Esophagus (tissue), 2 donors: Measurements from ENCODE around the gene COL1A1. TPM values are rescaled to one million over a fixed set of nuclear protein-coding genes. Genes with fewer than 3 reads are reported as not detected.

Experiments
- H3K27ac ChIP-seq, 2 donors: one replicate each; pipeline ENCODE4 v1.5.1; 2013; ENCODE audit warnings: low read depth in 2 of 2, mild to moderate bottlenecking in 2 of 2, inconsistent platforms in 1 of 2, low read length in 1 of 2, moderate library complexity in 1 of 2
- H3K27me3 ChIP-seq, 2 donors: one replicate each; pipeline ENCODE4 v1.6.1; 2013; ENCODE audit warnings: low read length in 2 of 2, control low read depth in 1 of 2, mild to moderate bottlenecking in 1 of 2; ENCODE audit not compliant: insufficient read depth in 2 of 2, control insufficient read depth in 1 of 2
- H3K36me3 ChIP-seq, 2 donors: one replicate each; pipeline ENCODE4 v1.6.1; 2013; ENCODE audit warnings: low read length in 1 of 2; ENCODE audit not compliant: control insufficient read depth in 2 of 2, insufficient read depth in 2 of 2
- H3K4me1 ChIP-seq, 2 donors: one replicate each; pipeline ENCODE4 v1.6.1; 2013; ENCODE audit warnings: low read length in 1 of 2; ENCODE audit not compliant: control insufficient read depth in 2 of 2, insufficient read depth in 2 of 2
- H3K4me3 ChIP-seq, 2 donors: one replicate each; pipeline ENCODE4 v1.5.1; 2013; ENCODE audit warnings: low read length in 2 of 2, mild to moderate bottlenecking in 2 of 2, low read depth in 1 of 2, moderate library complexity in 1 of 2
- H3K9me3 ChIP-seq, 2 donors: one replicate each; pipeline ENCODE4 v1.6.1; 2013; ENCODE audit warnings: mild to moderate bottlenecking in 2 of 2, low read depth in 1 of 2, low read length in 1 of 2, moderate library complexity in 1 of 2; ENCODE audit not compliant: control insufficient read depth in 2 of 2, insufficient read depth in 1 of 2
- WGBS, 2 donors: extraction: QIAGEN DNeasy Blood & Tissue Kit; methylation state at CpG; one replicate each; pipeline ENCODE4 v1.1.7; 2013; 5-methylcytosine and 5-hydroxymethylcytosine counted together
- polyA plus RNA-seq, 2 donors: library from polyadenylated mRNA; stranded (reverse); fragments of 200-250 nt; gene quantifications; one replicate each; pipeline ENCODE4 v1.2.3, GENCODE V29; 2013
- donor health status: healthy with polysubstance abuse.
- donor health status: Bipolar disorder and iron deficiency.

Gene COL1A1
- polyA plus RNA-seq, 2 donors, result 11.8 to 12.8 TPM

DNA sequence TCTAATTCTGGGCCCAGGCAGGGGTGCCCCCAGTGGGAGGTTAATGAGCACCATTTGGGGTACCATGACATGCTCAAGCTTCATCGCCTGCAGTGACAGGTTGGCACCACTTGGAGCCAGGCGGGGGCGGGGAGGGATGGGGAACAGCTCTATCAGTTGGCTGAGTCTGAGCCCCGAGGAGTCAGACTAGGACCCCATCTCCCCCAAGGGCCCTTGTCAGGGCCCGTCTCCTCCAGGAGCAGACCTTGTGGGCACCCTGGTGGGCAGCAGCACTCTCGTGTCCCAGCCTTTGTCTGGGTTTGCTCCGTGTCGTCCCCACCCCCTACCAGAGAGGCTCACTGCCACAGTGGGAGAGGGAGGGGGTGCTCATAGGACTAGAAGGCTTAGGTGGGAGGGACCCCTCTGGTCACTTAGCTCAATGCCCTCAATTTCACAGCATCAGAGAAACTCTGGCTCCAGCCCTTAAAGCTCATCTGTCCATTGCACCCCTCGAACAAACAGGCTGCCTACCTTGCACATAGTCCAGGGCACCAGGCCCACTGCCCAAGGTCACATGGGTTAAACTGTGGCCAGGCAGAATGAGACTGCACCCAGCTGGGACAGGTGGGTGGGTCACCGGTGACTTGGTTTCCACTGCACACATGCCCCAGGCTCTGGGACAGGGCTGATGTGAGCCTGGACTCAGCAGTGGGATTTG lies 55.1 kb downstream of the COL1A1 start:
- 63 to 75% methylated on average over 10 of the region's 10 CpGs for WGBS, 2 donors
- no peaks in the 10 kb centered on the region for H3K9me3 ChIP-seq
- H3K27ac ChIP-seq, result peak overlapping the region; percentile 82 to 91
- peaks cover 17 to 32% of the 10 kb centered on the region in 2 donors for H3K36me3 ChIP-seq
- H3K27me3 ChIP-seq, result no peaks in the 10 kb centered on the region
- peaks cover 22 to 39% of the 10 kb centered on the region in 2 donors for H3K4me1 ChIP-seq
- H3K4me3 ChIP-seq, result peak overlapping the region in 1 of 2 donors; percentile 81

DNA sequence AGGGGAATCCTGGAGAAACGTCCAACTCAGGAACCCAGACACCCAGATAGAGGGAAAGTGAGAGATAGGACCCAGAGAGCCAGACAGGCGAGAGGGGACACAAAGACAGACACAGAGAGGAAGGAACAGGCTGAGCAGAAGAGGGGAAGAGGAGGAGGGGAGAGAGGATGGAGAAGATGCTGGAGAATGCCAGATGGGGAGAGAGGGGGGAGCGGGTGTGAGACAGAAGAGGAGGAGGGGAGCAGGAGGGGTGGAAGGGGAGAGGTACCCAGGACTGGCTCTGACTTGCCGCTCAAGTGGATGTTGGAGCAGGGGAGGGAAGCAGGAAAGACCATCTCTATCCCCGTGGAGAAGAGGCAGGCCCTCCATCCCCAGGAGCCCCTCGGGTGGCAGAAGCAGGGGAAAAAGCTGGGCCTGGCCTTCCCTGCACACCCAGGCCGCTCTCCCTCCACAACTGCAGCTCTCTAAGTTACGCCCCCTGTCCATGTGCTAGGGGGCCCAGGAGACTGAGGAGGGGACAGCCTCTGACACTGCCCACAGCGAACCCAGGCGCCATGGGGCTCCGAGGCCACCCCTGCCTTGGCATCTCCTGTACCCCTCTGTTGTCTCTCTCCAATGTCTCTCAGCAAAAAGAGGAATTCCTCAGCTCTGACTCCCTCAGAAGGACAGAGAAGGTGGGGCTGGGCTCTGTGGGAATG lies 55.8 kb downstream of the COL1A1 start:
- Histone ChIP-seq H3K4me1 (peaks cover 22 to 39% of the 10 kb centered on the region in 2 donors), H3K4me3 (no peak overlapping the region), H3K27ac (peak overlapping the region in 1 of 2 donors; percentile 81), H3K27me3 (no peaks in the 10 kb centered on the region), H3K36me3 (peaks cover 23 to 38% of the 10 kb centered on the region in 2 donors), H3K9me3 (no peaks in the 10 kb centered on the region)
- 65 to 66% methylated on average over 10 to 11 of the region's 11 CpGs for WGBS, 2 donors

DNA sequence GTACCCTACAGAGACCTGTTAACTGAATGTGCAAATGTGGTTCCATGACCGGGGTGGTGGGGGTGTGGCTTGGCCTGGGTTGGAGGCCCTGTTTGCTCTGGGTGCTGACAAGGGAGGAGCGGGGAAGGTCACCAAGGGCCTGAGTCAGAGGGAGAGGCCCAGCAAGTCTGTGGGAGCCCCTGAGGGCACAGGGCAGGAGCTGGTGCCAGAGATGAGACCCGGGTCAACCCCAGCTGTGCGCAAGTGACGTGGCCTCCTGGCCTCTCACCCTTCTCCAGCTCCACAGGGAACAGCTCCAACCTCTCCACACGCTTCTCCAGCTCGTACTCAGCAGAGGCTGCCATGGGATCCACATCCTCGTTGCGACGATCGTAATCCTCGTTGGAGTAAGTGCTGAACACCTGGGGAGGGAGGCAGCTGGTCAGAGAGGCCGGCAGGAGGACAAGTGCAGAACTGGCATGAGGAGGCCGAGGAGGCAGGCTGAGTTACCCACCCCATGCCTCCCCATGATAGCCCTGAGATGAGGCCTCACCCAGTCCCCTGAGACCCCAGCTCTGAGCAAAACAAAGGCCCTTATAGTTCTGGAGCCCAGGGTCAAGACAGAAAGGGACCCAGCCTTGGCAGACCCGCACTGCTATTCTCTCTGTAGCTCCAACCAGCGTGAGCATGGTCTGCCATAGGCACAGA lies 56.4 kb downstream of the COL1A1 start:
- peak overlapping the region; percentile 18 to 81 for H3K27ac ChIP-seq
- no peaks in the 10 kb centered on the region for H3K9me3 ChIP-seq
- H3K36me3 ChIP-seq, result peaks cover 23 to 43% of the 10 kb centered on the region in 2 donors
- 49 to 58% methylated on average over 16 of the region's 16 CpGs for WGBS, 2 donors
- no peak overlapping the region for H3K4me3 ChIP-seq
- H3K27me3 ChIP-seq, result no peaks in the 10 kb centered on the region
- H3K4me1 ChIP-seq, result peaks cover 22 to 39% of the 10 kb centered on the region in 2 donors

DNA sequence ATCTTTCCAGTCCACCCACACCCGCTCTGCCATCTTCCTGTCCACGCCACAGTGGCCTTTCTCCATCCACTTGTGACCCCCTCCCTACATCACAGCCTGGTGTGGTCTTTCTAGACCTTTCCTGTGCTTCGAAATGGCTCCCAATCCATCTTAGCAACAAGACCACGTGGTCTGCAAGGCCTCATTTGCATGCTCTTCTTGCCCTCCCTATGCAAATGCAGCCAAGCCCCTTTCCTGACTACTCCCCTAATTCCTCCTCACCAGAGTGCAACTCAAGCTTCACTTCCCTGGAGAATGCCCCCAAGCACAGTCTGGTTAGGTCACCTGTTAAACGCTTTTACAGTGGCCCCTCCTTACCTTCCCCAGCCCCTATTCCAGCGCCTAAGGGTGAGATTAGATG lies 57.1 kb downstream of the COL1A1 start:
- no peaks in the 10 kb centered on the region for H3K9me3 ChIP-seq
- 70 to 80% methylated on average over 6 of the region's 6 CpGs for WGBS, 2 donors
- H3K36me3 ChIP-seq, result peaks cover 26 to 48% of the 10 kb centered on the region in 2 donors
- H3K27me3 ChIP-seq, result no peaks in the 10 kb centered on the region
- H3K4me1 ChIP-seq, result peaks cover 22 to 39% of the 10 kb centered on the region in 2 donors
- H3K4me3 ChIP-seq, result no peak overlapping the region
- peak overlapping the region in 1 of 2 donors; percentile 81 for H3K27ac ChIP-seq

DNA sequence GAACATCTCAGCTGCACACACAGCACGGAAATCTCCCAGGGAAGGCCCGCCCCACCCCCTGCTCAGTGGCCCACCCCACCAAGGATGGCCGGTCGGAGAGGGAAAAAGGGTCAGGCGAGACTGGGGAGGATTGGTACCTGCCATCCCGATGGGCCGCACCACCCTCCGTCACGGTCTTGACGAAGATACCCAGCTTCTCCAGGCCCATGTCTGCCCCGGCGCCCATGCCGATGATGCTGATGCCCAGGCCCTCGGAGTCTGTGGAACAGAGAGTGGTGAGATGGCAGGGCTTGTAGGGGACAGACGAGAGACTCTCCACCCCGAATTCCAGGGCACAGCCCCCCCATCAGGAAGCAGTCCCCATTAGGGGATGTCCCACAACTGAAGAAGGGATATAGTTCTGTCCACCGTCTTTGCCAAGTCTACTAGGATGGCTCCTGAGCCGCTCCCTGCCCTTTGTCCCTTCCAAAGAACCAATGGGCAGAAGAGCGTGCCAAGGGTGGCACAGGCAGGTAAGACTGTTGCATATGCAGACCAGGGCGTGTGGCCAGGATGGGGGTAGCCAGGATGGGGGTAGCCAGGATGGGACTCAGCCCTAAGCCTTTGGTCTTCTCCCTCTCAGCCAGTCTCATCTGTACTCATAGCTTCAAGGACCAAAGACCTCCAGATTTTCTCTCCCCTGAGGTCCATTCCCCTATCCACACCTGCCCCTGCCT lies 57.8 kb downstream of the COL1A1 start:
- 91 to 93% methylated on average over 20 of the region's 20 CpGs for WGBS, 2 donors
- Histone ChIP-seq H3K4me1 (peaks cover 22 to 39% of the 10 kb centered on the region in 2 donors), H3K27me3 (no peaks in the 10 kb centered on the region), H3K9me3 (no peaks in the 10 kb centered on the region), H3K36me3 (peaks cover 32 to 56% of the 10 kb centered on the region in 2 donors), H3K27ac (peak overlapping the region in 1 of 2 donors; percentile 81), H3K4me3 (no peak overlapping the region)

DNA sequence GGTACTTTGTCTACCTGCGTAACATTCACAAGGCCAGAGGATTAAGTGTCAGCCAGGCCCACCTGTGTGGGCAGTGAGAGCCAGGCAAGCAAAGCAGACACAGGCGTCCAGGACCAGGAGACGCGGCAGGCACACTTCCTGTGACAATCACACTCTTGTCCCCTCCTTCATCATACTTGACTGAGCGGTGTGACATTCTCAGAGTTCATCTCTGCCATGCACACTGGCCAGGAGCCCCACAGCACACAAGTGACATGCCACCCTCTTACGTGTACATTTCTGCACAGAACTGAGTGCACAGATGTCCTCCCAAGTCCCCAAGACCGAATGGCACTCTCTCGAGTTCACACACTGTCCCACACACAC lies 59.7 kb downstream of the COL1A1 start:
- peaks cover 36 to 73% of the 10 kb centered on the region in 2 donors for H3K36me3 ChIP-seq
- H3K27ac ChIP-seq, result no peak overlapping the region
- no peaks in the 10 kb centered on the region for H3K27me3 ChIP-seq
- no peak overlapping the region for H3K4me3 ChIP-seq
- H3K9me3 ChIP-seq, result no peaks in the 10 kb centered on the region
- 66 to 67% methylated on average over 8 of the region's 8 CpGs for WGBS, 2 donors
- peaks cover 9 to 30% of the 10 kb centered on the region in 2 donors for H3K4me1 ChIP-seq

DNA sequence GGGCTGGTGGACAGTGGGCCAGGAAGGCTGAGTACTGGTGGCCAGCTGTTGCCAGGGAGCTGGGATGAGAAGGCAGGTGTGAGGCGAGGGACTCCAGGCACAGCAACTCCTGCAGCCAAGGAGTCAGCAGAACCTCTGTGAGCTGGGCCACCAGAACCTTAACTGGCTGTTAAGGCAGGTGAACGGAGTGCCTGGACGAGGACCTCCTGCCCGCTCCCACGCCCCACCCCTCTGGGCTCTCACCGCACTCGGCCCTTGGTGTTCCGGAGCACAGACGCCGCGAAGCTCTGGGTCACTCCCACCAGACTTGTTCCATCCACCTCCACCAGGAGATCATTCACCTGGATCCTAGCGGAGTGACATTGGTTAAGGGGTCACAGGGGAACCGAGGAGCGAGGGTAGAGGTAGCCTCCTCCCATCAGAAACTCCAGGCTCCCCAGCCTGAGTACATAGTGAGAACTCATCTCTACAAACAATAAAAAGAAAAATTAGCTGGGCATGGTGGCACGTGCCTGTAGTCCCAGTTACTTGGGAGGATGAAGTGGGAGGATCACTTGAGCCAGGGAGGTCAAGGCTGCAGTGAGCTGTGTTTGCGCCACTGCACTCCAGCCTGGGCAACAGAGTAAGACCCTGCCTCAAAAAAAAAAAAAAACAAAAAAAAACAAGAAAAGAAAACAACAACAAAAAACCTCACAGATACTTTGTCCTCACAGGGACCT lies 60.2 kb downstream of the COL1A1 start:
- Histone ChIP-seq H3K27me3 (no peaks in the 10 kb centered on the region), H3K27ac (no peak overlapping the region), H3K4me3 (no peak overlapping the region), H3K9me3 (no peaks in the 10 kb centered on the region), H3K4me1 (peaks cover 9 to 25% of the 10 kb centered on the region in 2 donors), H3K36me3 (peaks cover 36 to 77% of the 10 kb centered on the region in 2 donors)
- 92% methylated on average over 16 of the region's 16 CpGs for WGBS, 2 donors

DNA sequence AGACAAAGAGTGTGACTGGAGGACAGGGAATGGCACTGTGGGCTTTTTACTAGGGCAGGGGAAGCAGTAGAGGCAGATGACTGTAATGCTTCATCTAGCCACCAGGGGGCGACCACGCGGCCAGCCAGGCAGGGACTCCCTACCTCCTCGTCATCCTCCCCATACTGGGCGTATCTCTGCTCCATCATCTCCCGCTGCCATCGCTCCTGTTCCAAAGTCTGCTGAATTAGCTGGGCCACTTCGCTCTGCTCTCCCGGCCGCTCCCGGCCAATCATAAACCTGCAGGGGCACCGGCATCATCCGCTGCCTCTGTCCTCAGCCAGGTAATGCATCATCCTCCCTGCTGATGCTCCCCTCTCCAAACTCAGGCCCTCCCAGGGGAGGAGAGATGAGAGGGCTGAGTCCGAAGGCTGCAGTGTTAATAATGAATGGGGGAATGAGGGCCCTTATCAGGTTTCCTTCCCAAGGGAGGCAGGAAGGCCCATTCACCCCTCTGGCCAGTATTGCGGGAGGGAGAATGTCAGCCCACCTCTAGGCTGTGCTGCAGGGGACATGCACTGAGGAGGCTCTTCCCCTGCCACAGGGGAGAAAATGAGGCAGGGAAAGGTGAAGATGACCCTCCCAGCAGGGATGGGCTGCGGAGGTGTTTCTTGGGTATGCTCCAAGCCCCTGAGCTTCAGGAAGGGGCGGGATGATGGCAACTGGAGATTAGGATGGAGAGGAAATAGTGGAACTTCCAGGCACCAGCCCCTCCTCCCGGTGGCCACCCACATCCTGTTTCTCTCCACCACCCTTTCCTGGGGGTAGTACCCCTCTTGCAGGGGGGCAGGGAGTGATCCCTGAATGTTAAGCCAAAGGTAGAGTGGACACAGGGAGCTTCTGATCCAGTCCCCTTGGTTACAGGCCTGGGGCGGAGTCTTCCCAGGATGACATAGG lies 61.2 kb downstream of the COL1A1 start:
- Histone ChIP-seq H3K27me3 (no peaks in the 10 kb centered on the region), H3K36me3 (peaks cover 36 to 84% of the 10 kb centered on the region in 2 donors), H3K27ac (peak overlapping the region in 1 of 2 donors; percentile 20), H3K9me3 (no peaks in the 10 kb centered on the region), H3K4me3 (no peak overlapping the region), H3K4me1 (peaks cover 3 to 15% of the 10 kb centered on the region in 2 donors)
- 42 to 47% methylated on average over 19 of the region's 19 CpGs for WGBS, 2 donors
